ENCODE results near the gene PDE2A.
A peak's percentile ranks its signal among the peaks of the same experiment; 100 is the strongest.

PDE2A gene

DNA sequence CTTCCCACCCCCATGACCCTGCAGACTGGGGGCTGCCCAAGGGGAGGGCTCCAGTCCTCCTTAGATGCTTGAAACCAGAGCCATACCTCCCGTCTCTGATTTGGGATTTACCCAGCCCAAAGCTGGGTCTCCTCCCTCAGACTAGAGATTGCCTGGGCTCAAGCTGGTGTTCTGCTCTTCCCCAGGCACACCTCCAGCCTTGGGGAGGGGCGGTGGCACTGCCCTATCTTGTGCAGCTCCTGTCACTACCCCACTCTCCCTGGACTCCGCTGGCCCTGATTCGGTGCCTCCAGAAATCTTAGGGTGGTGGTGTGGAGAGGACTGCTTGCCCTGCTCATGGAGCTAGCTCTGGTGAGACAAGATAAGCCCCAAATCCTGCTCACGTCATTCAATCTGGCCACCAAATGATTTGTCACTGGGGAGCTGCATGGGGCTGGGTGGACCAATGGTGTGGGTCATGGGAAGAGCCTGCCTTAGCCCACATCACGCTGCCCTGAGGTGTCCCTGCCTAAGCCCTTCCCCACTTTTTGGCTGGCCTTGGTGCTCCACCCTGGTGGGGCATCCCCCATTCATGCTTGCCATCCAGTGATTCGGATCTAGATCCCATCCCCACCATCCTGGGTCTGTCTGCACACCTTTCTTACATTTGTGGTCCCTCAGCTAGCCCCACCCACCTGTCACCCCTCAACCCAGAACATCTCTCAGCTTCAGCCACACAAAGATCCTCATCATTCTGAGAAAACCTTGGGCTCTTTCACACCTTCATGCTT, 87.7 kb downstream of the PDE2A start:
- DNase-seq = no peak

GRCh38 chr11:72585762-72586311, 88.4 kb downstream of the PDE2A start:
- DNase-seq = peak; percentile 58

DNA sequence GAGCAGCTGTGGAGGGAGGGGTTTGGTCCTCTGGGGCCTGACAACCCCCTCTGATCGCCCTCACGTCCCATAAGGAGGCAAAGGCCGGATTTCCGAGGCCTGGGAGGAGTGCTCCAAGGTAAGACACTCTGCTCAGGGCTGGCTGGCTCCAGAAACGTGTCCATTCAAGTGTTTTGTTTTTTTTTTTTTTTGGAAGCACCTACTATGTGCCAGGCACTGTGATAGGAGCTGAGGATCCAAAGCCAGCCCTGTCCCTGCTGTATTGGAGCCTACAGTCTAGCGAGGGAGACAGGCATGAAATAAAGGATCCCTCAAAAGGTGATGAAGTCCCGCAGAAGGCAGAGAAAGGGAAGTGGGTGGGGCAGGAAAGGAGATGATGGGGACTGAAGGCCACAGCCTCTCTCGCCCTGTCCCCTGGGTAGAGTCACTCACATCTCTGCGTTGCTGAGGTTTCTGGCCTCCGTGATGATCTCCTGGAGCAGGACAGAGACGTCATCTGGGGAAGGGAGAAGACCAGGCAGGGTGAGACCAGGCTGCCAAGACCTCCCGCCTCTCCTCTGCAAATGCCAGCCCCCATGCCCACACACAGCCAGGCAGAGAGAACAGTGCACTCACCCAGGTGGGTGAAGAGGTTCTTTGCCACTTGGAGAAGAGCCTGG, 89.2 kb downstream of the PDE2A start:
- no peak for DNase-seq

- DNase-seq = no peak
These were observed 89.8 kb downstream of the PDE2A start for GRCh38 chr11:72584293-72584938.

- DNase-seq = no peak
These were observed 90.5 kb downstream of the PDE2A start for GRCh38 chr11:72583616-72584292.

DNA sequence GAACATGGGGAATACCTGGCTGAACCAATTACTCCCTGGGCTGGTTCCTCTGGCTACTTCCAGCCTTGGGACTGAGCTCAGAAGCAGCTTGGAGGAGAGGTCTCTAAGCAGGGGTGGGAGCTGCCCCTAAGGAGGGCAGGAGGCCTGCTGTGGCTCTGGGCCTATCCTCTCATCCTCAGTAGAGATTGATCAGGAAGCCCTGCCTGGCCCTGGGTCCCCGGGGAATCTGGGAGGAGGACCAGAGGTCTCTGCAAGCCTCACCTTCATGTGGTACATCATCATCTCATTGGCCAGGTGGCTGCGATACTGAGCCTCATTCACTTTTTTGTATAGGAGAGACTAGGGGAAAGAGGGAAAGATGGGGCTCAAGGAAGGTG, 91.1 kb downstream of the PDE2A start:
- no peak for DNase-seq

DNA sequence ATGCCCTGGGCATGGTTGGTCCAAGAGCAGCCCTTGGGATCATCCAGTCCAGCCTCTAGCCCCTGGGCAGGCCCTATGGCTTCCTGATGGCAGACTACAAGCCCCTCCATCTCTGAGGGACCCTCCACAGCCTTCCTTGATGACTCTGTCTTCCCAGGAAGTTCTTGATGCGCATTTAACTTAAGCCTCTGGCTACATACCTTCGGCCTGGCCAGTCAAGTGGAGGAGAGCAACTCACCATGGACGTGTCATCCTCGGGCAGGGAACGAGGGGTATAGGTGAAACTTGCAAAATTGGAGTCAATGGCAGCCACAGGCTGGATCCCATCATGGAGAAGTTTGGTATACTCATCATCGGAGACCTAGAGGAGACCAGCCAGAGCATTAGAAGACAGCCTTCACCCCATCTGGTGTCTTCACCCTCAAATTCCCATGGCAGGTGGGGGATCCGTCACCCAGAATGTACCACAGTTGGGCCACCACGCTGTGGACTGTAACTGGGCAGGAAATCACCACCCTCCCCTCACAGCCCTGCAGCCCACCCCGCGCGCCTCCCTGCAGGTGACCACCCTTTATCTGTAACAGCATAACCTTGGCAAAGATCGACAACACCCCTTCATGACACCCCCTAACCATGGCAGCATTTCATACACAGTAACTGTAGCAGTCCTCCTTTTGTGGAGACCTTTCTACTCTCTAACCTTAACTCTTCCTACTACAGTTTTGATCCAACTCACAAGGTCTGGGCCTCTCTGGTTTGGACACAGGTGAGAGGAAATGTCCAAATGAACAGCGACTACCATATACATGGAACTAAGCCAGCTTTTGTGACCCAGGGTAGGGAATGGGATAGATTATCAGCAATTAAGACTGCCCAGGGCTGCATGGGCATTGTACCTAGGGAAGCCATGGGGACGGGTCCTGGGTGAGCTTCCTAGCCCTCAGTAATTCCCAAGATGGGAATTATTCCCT, 91.7 kb downstream of the PDE2A start:
- no peak for DNase-seq

DNA sequence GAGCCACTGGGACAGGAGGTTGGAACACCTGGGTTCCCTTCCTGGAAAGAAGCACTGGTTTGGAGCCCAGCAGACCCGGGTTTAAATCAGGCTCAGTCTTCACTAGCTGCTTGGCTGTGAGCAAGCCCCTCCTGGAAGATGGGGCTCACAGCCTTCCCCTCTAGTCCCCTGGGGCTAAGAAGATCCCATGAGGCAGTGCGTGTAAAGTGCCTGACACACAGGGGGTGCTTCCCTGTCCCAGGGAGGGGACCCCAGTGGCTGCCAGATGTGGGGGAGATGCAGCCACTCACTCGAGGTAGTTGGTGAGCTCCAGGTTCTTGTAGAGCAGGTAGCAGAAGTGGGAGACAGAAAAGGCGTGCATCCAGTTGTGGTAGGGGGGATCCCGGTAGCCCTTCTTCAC, 93.2 kb downstream of the PDE2A start:
- no peak for DNase-seq

GRCh38 chr11:72580642-72580950, 93.6 kb downstream of the PDE2A start:
- no peak for DNase-seq

- no peak for DNase-seq
These were observed 94.2 kb downstream of the PDE2A start for GRCh38 chr11:72579816-72580641.

DNA sequence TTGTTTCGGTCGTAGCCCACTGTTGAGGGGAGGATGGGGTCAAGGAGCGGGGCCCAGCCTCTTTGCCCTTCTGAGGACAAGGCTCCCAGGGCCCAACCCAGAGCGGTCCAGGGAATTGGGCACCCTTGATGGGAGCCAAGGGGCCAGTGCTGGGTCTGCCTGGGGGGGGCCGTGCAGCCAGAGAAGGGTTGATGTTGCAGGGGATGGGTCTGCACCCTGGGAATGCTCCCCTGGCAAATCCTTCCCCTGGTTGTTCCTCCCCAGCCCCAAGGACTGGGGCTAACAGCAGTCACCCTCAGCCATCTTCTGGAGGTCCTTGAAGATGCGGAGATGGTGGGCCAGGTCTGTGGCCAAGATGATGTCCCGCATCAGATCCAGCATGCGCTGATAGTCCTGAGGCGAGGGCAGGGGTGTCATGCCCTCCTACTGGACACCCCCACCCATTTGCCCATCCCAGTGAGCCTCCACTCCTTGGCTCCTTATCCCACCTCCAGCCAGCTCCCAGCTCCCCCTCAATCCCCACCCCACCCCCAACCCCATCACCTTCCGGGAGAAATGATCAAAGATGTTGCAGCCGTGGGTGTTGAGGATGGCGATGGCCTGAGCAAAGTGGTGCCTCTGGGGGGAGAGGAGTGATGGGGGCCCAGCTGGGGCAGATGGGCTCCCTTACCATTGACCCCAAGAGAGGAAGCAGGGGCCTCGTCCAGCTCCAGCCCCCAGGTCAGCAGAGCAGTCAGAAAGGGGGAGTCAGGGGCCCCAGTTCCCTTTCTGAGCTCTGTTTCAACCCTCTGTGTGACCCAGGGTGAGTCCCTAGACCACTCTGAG, 95.0 kb downstream of the PDE2A start:
- DNase-seq = no peak

DNA sequence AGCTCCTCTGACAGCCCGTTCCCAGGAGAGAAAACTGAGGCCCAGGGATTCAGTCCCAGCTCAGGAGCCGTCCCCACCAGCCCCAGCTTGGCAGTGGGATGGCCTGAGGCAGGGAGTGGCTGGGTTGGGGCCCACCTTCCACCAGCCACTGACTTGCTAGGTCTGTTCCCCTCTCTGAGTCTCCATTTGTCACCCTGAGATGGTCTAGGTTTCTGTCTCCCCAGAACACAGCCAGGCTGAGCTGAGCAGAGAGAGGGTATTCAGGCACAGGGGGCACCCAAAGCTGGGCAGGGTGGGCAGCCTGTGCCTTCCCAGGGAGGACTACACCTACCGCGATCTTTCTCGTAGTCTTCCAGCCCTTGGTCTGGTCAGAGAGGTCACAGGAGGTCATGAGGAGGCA, 95.7 kb downstream of the PDE2A start:
- no peak for DNase-seq

DNA sequence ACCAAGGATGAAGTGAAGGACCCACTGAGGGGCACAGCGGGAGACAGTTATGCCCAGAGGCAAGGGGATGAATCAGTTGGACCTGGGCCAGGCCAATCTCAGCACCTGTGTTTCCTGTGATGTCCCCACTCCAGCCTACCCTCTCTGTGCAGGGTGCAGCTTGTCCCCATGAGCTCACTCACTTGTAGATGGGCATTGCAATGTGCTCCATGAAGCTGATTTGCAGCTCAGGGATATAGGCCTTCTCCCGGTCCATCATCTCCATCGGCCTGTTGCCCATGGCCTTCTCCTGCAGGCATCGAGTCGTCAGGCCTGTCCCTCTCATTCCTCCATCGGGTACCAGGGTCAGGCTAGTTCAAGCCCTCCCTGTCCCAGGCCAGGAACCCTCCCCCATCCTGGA, 96.2 kb downstream of the PDE2A start:
- no peak for DNase-seq

DNA sequence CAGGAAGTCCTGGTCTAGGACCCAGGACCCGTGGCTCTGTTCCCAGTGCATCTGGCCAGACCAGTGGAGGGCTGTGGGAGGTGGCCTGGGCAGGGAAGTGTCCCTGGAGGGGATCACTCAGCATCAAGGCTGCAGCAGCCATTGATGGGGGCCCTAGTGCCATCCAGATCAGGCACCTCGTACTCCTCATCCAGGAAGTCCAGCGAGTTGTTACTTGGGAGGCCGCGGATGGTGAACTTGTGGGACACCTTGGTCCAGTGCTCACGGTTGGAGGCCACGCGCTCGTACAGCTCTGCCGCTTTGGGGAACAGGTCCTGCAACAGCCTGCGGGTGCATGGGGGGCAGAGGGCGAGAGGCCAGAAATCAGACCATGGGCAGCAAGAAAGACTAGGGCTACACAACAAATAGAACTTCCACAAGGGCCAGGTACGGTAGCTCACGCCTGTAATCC, 96.9 kb downstream of the PDE2A start:
- DNase-seq = no peak

- no peak for DNase-seq
These were observed 97.6 kb downstream of the PDE2A start for GRCh38 chr11:72576661-72577060.

DNA sequence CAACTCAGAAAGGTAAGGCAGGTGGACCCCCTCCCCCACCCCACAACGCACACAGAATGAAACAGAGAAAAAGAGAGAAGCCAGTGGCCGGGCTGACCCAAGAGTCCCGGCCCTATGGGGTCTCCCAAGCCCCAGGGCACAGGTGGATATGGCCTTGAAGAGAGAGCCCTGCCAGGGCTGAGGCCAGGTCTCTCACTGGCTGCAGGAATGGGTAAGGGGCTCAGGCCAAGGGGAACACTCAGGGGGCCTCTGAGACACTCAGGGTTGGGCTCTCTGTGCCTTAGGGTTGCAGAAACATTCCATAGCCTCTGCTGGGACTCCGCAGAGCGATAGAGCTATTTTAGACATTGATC, 98.0 kb downstream of the PDE2A start:
- no peak for DNase-seq

GRCh38 chr11:72575533-72576242, 98.5 kb downstream of the PDE2A start:
- DNase-seq = no peak

GRCh38 chr11:72574548-72575460, 99.4 kb downstream of the PDE2A start:
- no peak for DNase-seq
